Endothelial cell of umbilical vein (primary cell): ENCODE data around the gene TPT1. TPM values are rescaled to one million over a fixed set of nuclear protein-coding genes. Genes with fewer than 3 reads are reported as not detected.

ENCODE experiments used
- BruUV-seq: library from RNA; stranded (reverse); fragments of 400-500 nt; replicated peaks from 2 replicates; lab custom pipeline; 2021; lab: Mats Ljungman, UMichigan
- CTCF ChIA-PET: fragments of 300-600, 350-600 bp; sonication (Branson Sonifier 250); formaldehyde crosslinking; loops from one replicate; lab custom pipeline; 2021; ENCODE audit warnings: antibody characterized with exemption, inconsistent platforms; lab: Charles Lee
- POLR2A ChIA-PET: fragments of 300-600, 350-600 bp; sonication (Branson Sonifier 250); formaldehyde crosslinking; loops from one replicate; lab custom pipeline; 2021; ENCODE audit warnings: antibody characterized with exemption, inconsistent platforms; lab: Charles Lee
- DNase-seq: peaks from one replicate; pipeline ENCODE4 v3.0.0-alpha.2; 2011; ENCODE audit warnings: low read depth, low spot score
- FAIRE-seq: peaks from 2 replicates; lab custom pipeline; 2011; peaks lifted over from hg19 to GRCh38; lab: Jason Lieb, UNC
- H2AFZ ChIP-seq: 2 replicates; pipeline ENCODE4 v1.6.0; 2012; ENCODE audit warnings: low read depth, low read length, control low read depth, inconsistent platforms
- H3K27ac ChIP-seq: 2 replicates; pipeline ENCODE4 v1.5.1; 2011; ENCODE audit warnings: low read depth, mild to moderate bottlenecking, control low read depth, low read length, moderate library complexity; ENCODE audit not compliant: insufficient read depth
- H3K27me3 ChIP-seq, 2 experiments: 2 replicates each; pipeline versions ENCODE4 v1.6.0 to v1.6.1; 2011; ENCODE audit warnings: low read length in 2 of 2, mixed read lengths in 1 of 2; ENCODE audit not compliant: control insufficient read depth in 2 of 2, insufficient read depth in 2 of 2
- H3K36me3 ChIP-seq, 2 experiments: 2 replicates in 1 of 2; 3 replicates in 1 of 2; pipeline ENCODE4 v1.5.1; 2011; ENCODE audit warnings: low read length in 2 of 2, mild to moderate bottlenecking in 1 of 2, moderate library complexity in 1 of 2; ENCODE audit not compliant: control insufficient read depth in 2 of 2, insufficient read depth in 2 of 2; ENCODE audit errors: extremely low read depth in 1 of 2
- H3K4me1 ChIP-seq: 3 replicates; pipeline ENCODE4 v1.5.1; 2011; ENCODE audit warnings: mild to moderate bottlenecking, low read length; ENCODE audit not compliant: control insufficient read depth, insufficient read depth; ENCODE audit errors: extremely low read depth
- H3K4me2 ChIP-seq: 2 replicates; pipeline ENCODE4 v1.6.1; 2011; ENCODE audit warnings: low read length, control low read depth, mixed read lengths; ENCODE audit not compliant: insufficient read depth
- H3K4me3 ChIP-seq, 3 experiments: fragments of 200-600 bp in 1 of 3; sonication (generic), shearing (Covaris generic) in 1 of 3; replicated peaks in 1 of 3; 2 replicates each; pipeline ENCODE4 v1.5.1; 2011 to 2016; ENCODE audit warnings: control low read depth in 3 of 3, low read length in 3 of 3, mild to moderate bottlenecking in 2 of 3, inconsistent platforms in 1 of 3, low read depth in 1 of 3, moderate library complexity in 1 of 3; ENCODE audit not compliant: insufficient read depth in 1 of 3
- H3K79me2 ChIP-seq: 2 replicates; pipeline ENCODE4 v1.6.0; 2012; ENCODE audit warnings: low read length, inconsistent platforms; ENCODE audit not compliant: control insufficient read depth, insufficient read depth
- H3K9ac ChIP-seq: replicated peaks from 2 replicates; pipeline ENCODE3; 2011; ENCODE audit warnings: low read length, control low read depth; ENCODE audit not compliant: insufficient read depth; ENCODE audit errors: extremely low read depth
- H3K9me1 ChIP-seq: replicated peaks from 3 replicates; pipeline ENCODE4 v1.6.0; 2011; ENCODE audit warnings: mild to moderate bottlenecking, low read length; ENCODE audit not compliant: control insufficient read depth, insufficient read depth; ENCODE audit errors: extremely low read depth
- H3K9me3 ChIP-seq: replicated peaks from 2 replicates; pipeline ENCODE4 v1.5.1; 2012; ENCODE audit warnings: low read length, inconsistent platforms; ENCODE audit not compliant: control insufficient read depth, insufficient read depth
- H4K20me1 ChIP-seq: replicated peaks from 2 replicates; pipeline ENCODE3; 2011; ENCODE audit warnings: mild to moderate bottlenecking, low read length; ENCODE audit not compliant: control insufficient read depth, insufficient read depth; ENCODE audit errors: extremely low read depth
- CTCF ChIP-seq, 2 donors: IDR thresholded peaks; 1 replicate in 1 of 2; 2 replicates in 1 of 2; pipeline ENCODE4 v1.5.1; 2011; ENCODE audit warnings: low read length in 2 of 2, mild to moderate bottlenecking in 2 of 2, moderate library complexity in 2 of 2, control low read depth in 1 of 2, inconsistent platforms in 1 of 2, low read depth in 1 of 2; ENCODE audit not compliant: insufficient read depth in 1 of 2; ENCODE audit errors: extremely low read depth in 1 of 2
- EZH2 ChIP-seq: IDR thresholded peaks from 2 replicates; pipeline ENCODE4 v1.6.1; 2012; ENCODE audit warnings: borderline replicate concordance, low read depth, mild to moderate bottlenecking, moderate library complexity, low read length, inconsistent platforms; ENCODE audit not compliant: severe bottlenecking
- FOS ChIP-seq: IDR thresholded peaks from 2 replicates; pipeline ENCODE4 v1.6.1; 2011; ENCODE audit warnings: mild to moderate bottlenecking, low read length, moderate library complexity, borderline replicate concordance; ENCODE audit not compliant: insufficient read depth
- GATA2 ChIP-seq: IDR thresholded peaks from 2 replicates; pipeline ENCODE4 v1.7.0; 2011; ENCODE audit warnings: low read depth, mild to moderate bottlenecking, moderate library complexity, mixed read lengths, low read length; ENCODE audit not compliant: insufficient read length, insufficient read depth
- JUN ChIP-seq: IDR thresholded peaks from 2 replicates; pipeline ENCODE4 v1.6.1; 2011; ENCODE audit warnings: borderline replicate concordance, low read depth; ENCODE audit not compliant: insufficient read length, insufficient read depth
- MAX ChIP-seq: IDR thresholded peaks from 2 replicates; pipeline ENCODE4 v1.6.1; 2011; ENCODE audit not compliant: insufficient read depth, insufficient read length
- MYC ChIP-seq: IDR thresholded peaks from one replicate; pipeline ENCODE4 v1.6.1; 2011; ENCODE audit warnings: mild to moderate bottlenecking, low read depth, low read length
- POLR2A ChIP-seq: IDR thresholded peaks from 2 replicates; pipeline ENCODE4 v1.6.1; 2012; ENCODE audit warnings: low read depth, mild to moderate bottlenecking, control low read depth, low read length
- POLR2AphosphoS5 ChIP-seq: IDR thresholded peaks from 2 replicates; pipeline ENCODE4 v1.6.1; 2012; ENCODE audit warnings: low read depth, mild to moderate bottlenecking, control low read depth, low read length, moderate library complexity; ENCODE audit not compliant: insufficient read depth
- dilution Hi-C: fragments of 300-500 bp; cut with MboI; formaldehyde crosslinking; loops from one replicate; pipeline ENCODE4 v1.15.0; 2019; ENCODE audit warnings: low sequenced_read_pairs; ENCODE audit not compliant: extremely low pct_ligation_motif_present
- intact Hi-C: fragments of 100-400 bp; cut with micrococcal nuclease; formaldehyde crosslinking; loops from one replicate; pipeline ENCODE4 v1.10.0; 2022
- polyA plus RNA-seq, 4 experiments: library from polyadenylated mRNA; depleted of rRNA in 3 of 4; stranded (reverse) in 3 of 4; unstranded in 1 of 4; fragments of >200 nt; gene quantifications; 2 replicates each; pipeline versions ENCODE4 v1.2.1 to v1.2.3, GENCODE V29; 2011 to 2012; ENCODE audit warnings: missing spikeins in 1 of 4
- total RNA-seq: library from RNA; stranded (reverse); gene quantifications from 2 replicates; pipeline ENCODE4 v1.2.3, GENCODE V29; 2021

TPT1 gene
- total and polyA plus RNA-seq, 2 donors (not counting 3 experiments of a cell fraction or from before 2014, with no cell fraction given): 2,993 to 4,330 TPM

GRCh38 chr13:45298206-45298505, 42.8 kb downstream of the TPT1 start:
- no peaks in the 10 kb centered on the region for H3K9me1 ChIP-seq
- TF ChIP-seq MAX (no peak), GATA2 (no peak), POLR2A (no peak)
- H3K9me3 ChIP-seq: no peaks in the 10 kb centered on the region
- H4K20me1 ChIP-seq: no peaks in the 10 kb centered on the region
- no peak overlapping the region for H3K27ac ChIP-seq
- DNase-seq (no peak), FAIRE-seq (no peak)
- peaks cover 0 to 5% of the 10 kb centered on the region in 2 experiments for H3K27me3 ChIP-seq
- no peak overlapping the region for H3K4me2 ChIP-seq
- ChIA-PET CTCF (interaction anchor here (1.1 to 2.9 kb wide), 6 partner anchors 8 to 254 kb away, joined by 3 to 12 read pairs (median 4); no protein-coding TSS in a partner anchor), POLR2A (no interaction called here)
- BruUV-seq: no TSS peak
- no peak overlapping the region for H3K4me3 ChIP-seq
- H2AFZ ChIP-seq: no peak overlapping the region
- dilution Hi-C loops (no loop called here), intact Hi-C loops (no loop called here)
- H3K79me2 ChIP-seq: no peaks in the 10 kb centered on the region
- H3K4me1 ChIP-seq: peaks cover 11% of the 10 kb centered on the region
- H3K36me3 ChIP-seq: no peaks in the 10 kb centered on the region
- H3K9ac ChIP-seq: no peak overlapping the region

- Histone ChIP-seq H2AFZ (no peak overlapping the region), H3K4me3 (no peak overlapping the region), H3K9ac (no peak overlapping the region), H3K9me1 (no peaks in the 10 kb centered on the region), H3K27ac (no peak overlapping the region), H4K20me1 (peaks cover 2% of the 10 kb centered on the region), H3K4me1 (peaks cover 11% of the 10 kb centered on the region), H3K9me3 (no peaks in the 10 kb centered on the region), H3K27me3 (peaks cover 0 to 5% of the 10 kb centered on the region in 2 experiments), H3K4me2 (no peak overlapping the region), H3K79me2 (no peaks in the 10 kb centered on the region), H3K36me3 (no peaks in the 10 kb centered on the region)
- CTCF ChIA-PET: interaction anchor here (0.6 to 2.9 kb wide), 6 partner anchors 8 to 254 kb away, joined by 3 to 12 read pairs (median 4); no protein-coding TSS in a partner anchor
- BruUV-seq: no TSS peak
- dilution Hi-C loops: no loop called here
- DNase-seq (no peak), FAIRE-seq (no peak)
- intact Hi-C loops: no loop called here
- TF ChIP-seq GATA2 (no peak), CTCF (IDR thresholded peaks at IDR 0.05; ENCODE audit: extremely low read depth in 1 of 2, insufficient read depth in 1 of 2, low read depth in 1 of 2, low read length in 2 of 2) (no peak), EZH2 (no peak), POLR2A (no peak), POLR2AphosphoS5 (no peak), JUN (no peak), FOS (no peak), MYC (no peak), MAX (no peak)
- POLR2A ChIA-PET: no interaction called here
These were observed 43.4 kb downstream of the TPT1 start for GRCh38 chr13:45297456-45298205.
